Epidermal melanocyte (primary cell): ENCODE results near the gene FAM25A.

Experiments
- DNase-seq: peaks from one replicate; pipeline ENCODE4 v3.0.0; 2011; ENCODE audit warnings: low spot score; ENCODE audit not compliant: insufficient read length

The FAM25A gene

DNA sequence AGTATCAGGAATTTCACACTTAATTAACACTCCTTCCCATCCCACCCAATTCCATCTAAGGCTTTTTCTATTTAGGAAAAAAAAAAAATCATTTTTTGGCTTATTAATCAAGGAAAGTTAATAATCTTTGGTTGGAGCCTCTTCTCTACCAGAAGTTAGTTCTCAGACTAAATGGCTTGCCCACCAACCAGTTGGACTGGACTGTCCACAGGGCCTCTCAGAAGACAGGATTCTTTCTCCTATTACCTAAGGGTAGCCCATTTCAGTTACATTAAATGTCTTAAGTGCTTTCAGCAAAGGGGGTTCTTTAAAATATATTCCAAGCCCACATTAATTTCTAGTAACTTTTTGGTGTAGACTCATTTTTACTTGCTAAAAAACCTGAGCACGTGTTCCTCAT, 39.3 kb downstream of the FAM25A start:
- DNase-seq, result no peak

DNA sequence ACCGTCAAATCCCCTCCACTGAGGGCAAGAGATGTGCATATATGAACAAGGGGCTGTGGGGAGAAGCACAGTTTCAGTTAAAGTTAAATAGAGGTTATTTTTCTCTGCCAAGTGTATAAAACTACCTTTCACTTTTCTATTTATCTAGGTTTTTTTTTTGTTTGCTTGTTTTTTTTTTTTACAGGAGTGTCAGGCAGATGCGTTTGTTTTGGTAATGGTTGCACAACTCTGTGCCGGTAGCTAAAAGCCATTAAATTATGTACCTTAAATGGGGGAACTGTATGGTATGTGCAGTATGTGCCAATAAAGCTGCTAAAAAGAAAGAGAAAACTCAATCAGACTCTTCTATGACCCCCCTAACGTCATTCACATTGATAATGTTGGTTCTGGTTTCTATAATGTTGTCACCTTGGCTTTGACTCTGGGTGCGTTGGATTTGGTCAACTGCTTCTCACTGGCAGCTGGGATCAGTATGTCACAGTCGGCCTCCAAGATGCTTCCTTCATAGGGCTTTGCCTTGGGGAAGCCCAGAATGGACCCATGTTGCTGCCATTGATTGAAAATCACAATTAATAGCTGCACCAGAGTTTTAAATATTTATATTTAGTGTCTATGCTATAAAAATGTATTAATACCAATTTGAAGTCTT, 40.3 kb downstream of the FAM25A start:
- DNase-seq, result no peak

DNA sequence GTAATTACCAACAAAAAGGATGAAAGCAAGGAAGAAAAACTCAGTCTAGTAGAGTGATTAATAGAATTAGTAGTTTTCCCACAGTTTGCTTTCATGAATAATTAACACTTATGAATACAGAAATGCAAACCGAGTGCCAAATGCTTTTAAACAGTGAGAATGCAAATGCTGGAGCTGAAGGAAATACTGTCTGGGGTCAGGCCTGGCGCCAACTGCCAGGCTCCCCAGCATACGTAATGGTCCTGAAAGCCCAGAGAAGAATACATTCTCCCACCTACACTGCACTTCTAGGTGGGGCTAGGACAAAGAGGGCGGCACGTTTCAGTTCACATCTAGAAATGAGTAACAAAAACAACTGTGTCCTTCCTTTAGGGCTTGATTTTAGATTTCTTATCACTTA, 44.6 kb downstream of the FAM25A start:
- DNase-seq, result no peak

DNA sequence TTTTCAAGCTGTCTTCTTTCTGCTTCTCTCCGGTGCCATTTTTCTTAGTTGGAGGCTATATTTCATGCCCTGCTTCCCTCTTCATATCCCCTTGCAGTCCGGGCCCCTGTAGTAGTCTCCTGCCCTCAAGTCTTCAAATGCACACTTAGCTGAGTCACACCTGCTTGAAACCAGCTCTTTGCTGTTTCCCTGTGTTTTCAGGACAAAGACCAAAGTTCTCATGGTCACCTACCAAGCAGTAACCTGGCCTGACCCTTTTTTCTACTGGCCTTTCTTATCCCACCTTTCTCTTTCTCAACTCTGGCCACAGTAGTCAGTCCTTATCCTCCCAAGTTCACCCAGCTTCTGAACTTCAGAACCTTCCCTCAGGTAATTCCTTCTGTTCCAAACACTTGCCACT, 46.1 kb downstream of the FAM25A start:
- DNase-seq, result no peak

DNA sequence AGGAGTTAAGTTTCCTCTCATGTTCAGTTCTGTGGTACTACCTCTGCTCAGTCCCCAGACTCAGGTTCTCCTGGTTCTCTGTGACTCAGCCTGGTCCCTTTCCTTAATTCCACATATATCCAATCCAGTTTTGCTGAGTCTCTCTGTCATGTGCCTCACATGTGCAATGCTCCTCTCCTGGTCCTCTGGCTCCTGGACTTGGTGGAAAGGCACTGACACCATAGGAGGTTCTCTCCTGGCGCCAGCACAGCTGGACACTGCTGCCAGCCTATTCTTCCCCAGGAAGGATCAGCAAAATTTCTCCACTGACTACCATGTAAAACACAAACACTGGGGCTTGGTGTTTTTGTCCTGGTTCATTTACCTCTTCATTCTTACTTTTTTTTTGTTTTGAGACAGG, 46.8 kb downstream of the FAM25A start:
- no peak for DNase-seq

DNA sequence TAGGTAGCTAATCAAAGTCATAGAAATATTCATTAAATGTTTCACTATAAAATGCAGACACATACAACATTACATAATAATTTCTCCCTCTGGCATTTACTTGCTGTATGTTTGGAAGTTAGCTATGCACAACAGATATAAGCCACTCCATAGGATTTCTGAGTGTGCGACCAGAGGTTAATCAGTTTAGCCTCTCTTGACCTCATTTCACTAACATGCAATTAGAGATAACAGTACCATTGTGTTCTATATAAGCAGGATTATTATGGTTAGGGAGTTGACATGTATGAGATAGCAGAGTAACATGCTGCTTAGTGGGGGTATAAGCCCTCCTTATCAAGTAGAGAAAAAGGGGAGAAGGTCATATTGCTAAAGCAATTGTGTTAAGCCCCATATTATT, 48.2 kb downstream of the FAM25A start:
- DNase-seq, result no peak

DNA sequence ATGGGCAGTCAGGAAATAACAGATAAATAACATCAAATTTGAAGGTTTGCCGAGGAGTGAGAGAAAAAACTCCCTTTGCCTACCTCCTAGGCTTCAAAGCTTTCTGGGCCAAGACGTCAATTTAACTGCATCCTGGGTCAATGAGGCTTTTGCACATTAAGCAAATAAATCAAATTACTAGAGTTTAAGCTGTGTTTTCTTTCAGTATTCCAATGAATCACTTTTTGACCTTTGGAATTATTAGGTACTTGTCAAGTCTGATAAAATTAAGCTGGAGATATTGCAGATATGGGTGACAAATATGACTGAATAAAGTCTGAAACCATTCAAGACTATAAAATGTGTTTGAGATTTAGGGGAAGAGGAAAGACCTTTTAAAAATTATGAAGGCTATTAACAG, 52.4 kb downstream of the FAM25A start:
- no peak for DNase-seq
